ENCODE measurements around the gene MSANTD2. TPM values are rescaled to one million over a fixed set of nuclear protein-coding genes. Genes with fewer than 3 reads are reported as not detected.

MSANTD2 gene
- polyA plus RNA-seq, 1 experiment = 3.4 TPM

DNA sequence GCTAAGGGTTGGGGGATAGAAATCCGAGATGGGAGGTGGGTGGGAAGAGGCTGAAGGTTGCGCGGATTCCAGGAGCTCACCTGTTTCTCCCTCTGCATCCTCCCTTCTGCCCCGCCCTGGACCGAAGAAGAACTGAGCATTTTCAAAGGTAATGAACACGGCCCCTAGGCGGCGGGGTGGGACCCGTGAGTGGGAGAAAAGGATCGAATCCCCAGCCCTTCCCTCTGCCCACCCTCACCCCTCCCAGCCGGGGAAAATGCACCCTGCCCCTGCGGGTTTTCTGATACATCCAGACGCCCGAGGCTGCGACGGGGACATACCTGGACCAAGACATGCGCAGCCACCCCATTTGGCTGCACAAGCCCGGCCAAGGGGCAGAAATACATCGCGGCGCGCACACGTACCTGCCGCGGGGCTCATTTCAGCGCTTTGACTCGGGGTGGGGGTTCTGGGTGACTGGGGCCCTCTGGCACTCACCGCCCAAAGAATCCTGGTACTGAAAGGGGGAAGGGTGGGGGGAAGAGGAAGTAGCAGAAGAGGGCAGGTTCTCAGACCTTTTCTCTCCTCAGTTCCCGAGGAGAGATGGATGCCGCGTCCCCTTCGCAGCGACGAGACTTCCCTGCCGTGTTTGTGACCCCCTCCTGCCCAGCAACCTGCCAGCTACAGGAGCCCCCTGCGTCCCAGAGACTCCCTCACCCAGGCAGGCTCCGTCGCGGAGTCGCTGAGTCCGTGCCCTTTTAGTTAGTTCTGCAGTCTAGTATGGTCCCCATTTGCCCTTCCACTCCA, 54.2 kb downstream of the MSANTD2 start:
- peaks cover 17% of the 10 kb centered on the region for H3K27me3 ChIP-seq (ENCODE audit: control insufficient read depth, insufficient read depth, low read length)
- no peaks in the 10 kb centered on the region for H3K36me3 ChIP-seq (ENCODE audit: control insufficient read depth, insufficient read depth, low read length)
- TF ChIP-seq, protein P1, sequence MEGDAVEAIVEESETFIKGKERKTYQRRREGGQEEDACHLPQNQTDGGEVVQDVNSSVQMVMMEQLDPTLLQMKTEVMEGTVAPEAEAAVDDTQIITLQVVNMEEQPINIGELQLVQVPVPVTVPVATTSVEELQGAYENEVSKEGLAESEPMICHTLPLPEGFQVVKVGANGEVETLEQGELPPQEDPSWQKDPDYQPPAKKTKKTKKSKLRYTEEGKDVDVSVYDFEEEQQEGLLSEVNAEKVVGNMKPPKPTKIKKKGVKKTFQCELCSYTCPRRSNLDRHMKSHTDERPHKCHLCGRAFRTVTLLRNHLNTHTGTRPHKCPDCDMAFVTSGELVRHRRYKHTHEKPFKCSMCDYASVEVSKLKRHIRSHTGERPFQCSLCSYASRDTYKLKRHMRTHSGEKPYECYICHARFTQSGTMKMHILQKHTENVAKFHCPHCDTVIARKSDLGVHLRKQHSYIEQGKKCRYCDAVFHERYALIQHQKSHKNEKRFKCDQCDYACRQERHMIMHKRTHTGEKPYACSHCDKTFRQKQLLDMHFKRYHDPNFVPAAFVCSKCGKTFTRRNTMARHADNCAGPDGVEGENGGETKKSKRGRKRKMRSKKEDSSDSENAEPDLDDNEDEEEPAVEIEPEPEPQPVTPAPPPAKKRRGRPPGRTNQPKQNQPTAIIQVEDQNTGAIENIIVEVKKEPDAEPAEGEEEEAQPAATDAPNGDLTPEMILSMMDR (IDR thresholded peaks at IDR 0.05; ENCODE audit: insufficient read depth, low read depth, low read length) = peak; percentile 49
- no peak for DNase-seq (ENCODE audit: low read depth)
- ChIA-PET POLR2A (interaction anchor here (0.6 kb wide), 1 partner anchor 99 kb away, joined by 3 read pairs; no protein-coding TSS in a partner anchor), CTCF (interaction anchor here (0.6 to 2.4 kb wide), 20 partner anchors 9 to 232 kb away, joined by 3 to 17 read pairs (median 4); partner anchors contain the start of genes ESAM, MSANTD2, SIAE and SPA17)
- peak overlapping the region; percentile 56 for H3K4me3 ChIP-seq (ENCODE audit: low read depth, low read length)

DNA sequence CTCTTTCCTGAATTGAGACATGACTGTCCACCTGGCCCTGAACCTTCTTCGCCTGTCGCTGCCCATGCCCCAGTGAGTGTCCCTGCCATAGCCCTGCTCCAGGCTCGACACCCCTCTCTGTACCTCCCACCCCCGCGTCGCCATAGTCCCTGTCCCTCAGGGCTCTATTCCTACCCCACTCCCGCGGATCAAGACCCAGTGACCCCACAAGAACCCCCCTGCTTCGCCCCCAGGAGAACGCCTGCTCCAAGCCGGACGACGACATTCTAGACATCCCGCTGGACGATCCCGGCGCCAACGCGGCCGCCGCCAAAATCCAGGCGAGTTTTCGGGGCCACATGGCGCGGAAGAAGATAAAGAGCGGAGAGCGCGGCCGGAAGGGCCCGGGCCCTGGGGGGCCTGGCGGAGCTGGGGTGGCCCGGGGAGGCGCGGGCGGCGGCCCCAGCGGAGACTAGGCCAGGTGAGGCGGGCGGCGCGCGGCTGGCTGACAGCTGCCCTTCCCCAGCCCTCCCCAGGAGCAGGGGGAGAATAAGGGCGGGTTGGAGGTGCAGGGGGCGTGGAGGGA, 54.9 kb downstream of the MSANTD2 start:
- DNase-seq (ENCODE audit: low read depth) = no peak
- no peaks in the 10 kb centered on the region for H3K36me3 ChIP-seq (ENCODE audit: control insufficient read depth, insufficient read depth, low read length)
- POLR2A ChIA-PET = no interaction called here
- no peak overlapping the region for H3K4me3 ChIP-seq (ENCODE audit: low read depth, low read length)
- CTCF ChIA-PET = interaction anchor here (0.7 to 2.4 kb wide), 6 partner anchors 12 to 91 kb away, joined by 3 to 17 read pairs (median 4); partner anchors contain the start of gene ESAM
- TF ChIP-seq, protein P1 (IDR thresholded peaks at IDR 0.05; ENCODE audit: insufficient read depth, low read depth, low read length) = no peak
- peaks cover 14% of the 10 kb centered on the region for H3K27me3 ChIP-seq (ENCODE audit: control insufficient read depth, insufficient read depth, low read length)

DNA sequence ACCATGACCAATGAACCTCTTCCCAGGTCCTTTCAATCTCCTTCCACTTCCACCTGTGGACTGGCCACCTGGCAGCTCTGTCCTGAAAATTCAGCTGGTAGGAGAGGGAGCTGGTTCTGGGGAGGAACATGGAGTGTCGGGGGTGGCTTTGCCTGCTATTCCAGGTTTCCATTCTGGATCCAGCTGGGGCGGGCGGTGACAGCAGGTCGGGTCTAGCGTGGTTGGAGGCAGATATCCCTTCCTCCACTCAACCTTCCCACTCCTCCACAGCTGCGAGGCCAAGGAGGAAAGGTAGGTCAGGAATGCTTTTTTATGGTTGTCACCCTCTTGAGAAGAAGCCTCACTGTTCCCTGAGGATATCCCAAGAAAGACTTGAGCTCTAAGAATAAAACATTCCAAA, 57.2 kb downstream of the MSANTD2 start:
- no peak for DNase-seq (ENCODE audit: low read depth)
- Histone ChIP-seq H3K27me3 (ENCODE audit: control insufficient read depth, insufficient read depth, low read length) (peaks cover 24% of the 10 kb centered on the region), H3K4me3 (ENCODE audit: low read depth, low read length) (no peak overlapping the region), H3K36me3 (ENCODE audit: control insufficient read depth, insufficient read depth, low read length) (no peaks in the 10 kb centered on the region)
- CTCF ChIA-PET = interaction anchor here (0.7 to 2.5 kb wide), 6 partner anchors 10 to 192 kb away, joined by 3 to 7 read pairs (median 4); partner anchors contain the start of gene HEPACAM
- TF ChIP-seq, protein P1 (IDR thresholded peaks at IDR 0.05; ENCODE audit: insufficient read depth, low read depth, low read length) = no peak
- POLR2A ChIA-PET = no interaction called here

DNA sequence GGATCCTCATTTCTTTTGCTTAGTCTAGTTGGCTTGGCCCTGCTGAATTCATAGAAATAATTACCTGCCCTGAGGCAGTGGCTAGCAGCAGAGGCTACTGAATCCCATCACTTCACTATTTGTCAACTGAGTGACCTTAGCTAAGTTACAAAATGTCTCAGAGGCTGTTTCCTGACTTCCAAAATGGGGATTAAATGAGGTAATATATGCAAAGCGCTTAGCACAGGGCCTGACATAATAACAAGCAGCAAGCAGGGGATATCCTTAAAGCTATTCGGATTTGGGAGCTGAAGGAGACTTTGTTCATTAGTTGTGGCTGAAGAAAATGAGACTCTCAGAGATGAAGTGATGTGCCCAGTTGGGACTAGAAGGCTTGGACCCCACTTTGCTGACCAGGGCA, 57.7 kb downstream of the MSANTD2 start:
- ChIA-PET CTCF (interaction anchor here (0.6 to 2.5 kb wide), 5 partner anchors 11 to 96 kb away, joined by 3 to 7 read pairs (median 3); no protein-coding TSS in a partner anchor), POLR2A (no interaction called here)
- TF ChIP-seq, protein P1 (IDR thresholded peaks at IDR 0.05; ENCODE audit: insufficient read depth, low read depth, low read length) = no peak
- DNase-seq (ENCODE audit: low read depth) = no peak
- no peaks in the 10 kb centered on the region for H3K36me3 ChIP-seq (ENCODE audit: control insufficient read depth, insufficient read depth, low read length)
- no peak overlapping the region for H3K4me3 ChIP-seq (ENCODE audit: low read depth, low read length)
- peaks cover 27% of the 10 kb centered on the region for H3K27me3 ChIP-seq (ENCODE audit: control insufficient read depth, insufficient read depth, low read length)

DNA sequence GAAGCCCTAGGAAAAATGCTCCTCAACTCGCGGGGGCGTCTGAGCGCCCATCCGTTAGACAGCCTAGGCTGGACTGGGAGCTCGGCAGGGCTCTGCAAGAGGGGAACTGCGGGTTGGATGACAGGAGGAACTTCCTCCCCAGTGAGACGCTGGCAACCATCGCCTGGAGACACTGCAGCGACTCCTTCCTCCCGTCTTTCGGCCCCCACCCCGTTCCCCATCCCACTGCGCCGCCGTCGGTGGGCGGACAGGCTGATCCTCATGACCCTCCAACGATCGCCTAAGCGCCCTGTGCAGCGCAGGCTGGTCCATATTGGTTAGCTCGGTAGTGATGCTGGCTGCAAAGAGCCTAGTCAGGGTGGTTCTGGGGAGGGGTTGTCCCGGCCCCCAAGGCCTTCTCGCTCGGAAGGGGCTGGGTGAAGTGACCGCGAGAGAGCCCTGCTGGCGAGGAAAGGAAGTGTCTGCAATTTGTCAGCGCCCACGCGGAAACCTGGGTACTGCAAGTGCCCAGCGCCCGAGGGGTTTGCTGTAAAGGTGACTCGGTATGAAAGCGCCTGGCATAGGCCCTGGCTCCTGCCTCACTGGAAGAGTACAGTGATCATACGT, 59.8 kb downstream of the MSANTD2 start:
- peaks cover 34% of the 10 kb centered on the region for H3K27me3 ChIP-seq (ENCODE audit: control insufficient read depth, insufficient read depth, low read length)

More for the DNA sequence above, 59.8 kb downstream of the MSANTD2 start:
- TF ChIP-seq, protein P1 (IDR thresholded peaks at IDR 0.05; ENCODE audit: insufficient read depth, low read depth, low read length) = peak; percentile 62
- POLR2A ChIA-PET = no interaction called here
- Histone ChIP-seq H3K4me3 (ENCODE audit: low read depth, low read length) (peak overlapping the region; percentile 48), H3K36me3 (ENCODE audit: control insufficient read depth, insufficient read depth, low read length) (no peaks in the 10 kb centered on the region)
- CTCF ChIA-PET = interaction anchor here (0.6 to 1.9 kb wide), 10 partner anchors 10 to 196 kb away, joined by 3 to 5 read pairs (median 4); partner anchors contain the start of gene HEPACAM
- DNase-seq (ENCODE audit: low read depth) = no peak

Measured in BJ (cell line).